GM21526 (cell line): Measurements from ENCODE around the gene HMGA1.
A peak's percentile ranks its signal among the peaks of the same experiment; 100 is the strongest.

Source experiments
- ATAC-seq: cut with Tn5 transposase; IDR thresholded peaks from one replicate; pipeline ENCODE4 v1.9.1; 2021; ENCODE audit warnings: moderate library complexity; ENCODE audit not compliant: unreplicated experiment, low FRiP score

Gene HMGA1

DNA sequence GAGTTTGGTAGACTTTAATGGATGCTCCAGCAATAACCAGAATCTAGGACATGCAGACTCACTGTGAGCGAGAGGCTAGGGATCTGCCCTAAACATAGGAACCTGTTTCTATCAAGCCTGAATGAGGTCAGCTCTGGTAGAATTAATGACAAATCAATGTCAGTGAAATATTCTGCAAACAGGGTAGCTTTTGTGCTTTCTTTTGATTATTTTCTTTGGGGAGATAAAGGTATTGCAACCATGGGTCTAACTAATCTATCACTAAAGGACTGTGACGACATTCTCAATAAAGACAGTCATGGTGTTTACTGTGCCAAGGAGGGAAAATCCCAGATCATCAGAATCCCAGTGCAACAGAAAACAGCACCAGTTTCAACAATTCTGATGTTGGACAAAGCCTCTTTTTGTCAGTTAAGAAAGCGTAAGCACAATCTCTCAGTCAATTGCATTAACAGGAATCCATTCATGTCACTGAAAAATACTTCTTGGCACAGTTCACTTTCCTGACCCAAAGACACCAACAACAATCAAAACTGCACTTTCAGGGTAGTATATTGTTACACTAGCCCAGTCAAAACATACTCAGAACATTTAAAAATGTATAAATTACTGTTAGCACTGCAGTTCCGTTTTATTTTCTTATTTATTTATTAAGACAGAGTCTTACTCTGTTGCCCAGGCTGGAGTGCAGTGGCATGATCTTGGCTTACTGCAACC lies 48.9 kb downstream of the HMGA1 start:
- no peak for ATAC-seq

DNA sequence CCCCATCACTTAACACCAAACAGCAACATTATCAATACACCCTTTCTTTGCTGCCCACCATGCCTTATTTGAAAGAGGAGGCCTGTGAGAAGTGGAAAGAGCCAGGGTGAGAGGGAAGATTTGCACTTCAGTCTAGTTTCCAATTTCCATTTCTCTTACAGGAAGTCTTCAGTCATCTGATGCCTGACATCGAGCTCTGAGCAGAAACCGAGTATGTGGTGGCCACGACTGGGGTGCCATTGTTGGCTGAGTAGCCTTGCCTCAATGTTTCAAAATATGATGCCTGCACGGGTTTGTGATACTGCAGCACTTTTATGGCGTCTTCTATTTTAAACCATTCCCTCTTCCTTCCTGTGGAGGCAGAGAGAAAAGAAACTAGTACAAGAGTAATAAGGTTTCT lies 51.9 kb downstream of the HMGA1 start:
- ATAC-seq, result no peak

DNA sequence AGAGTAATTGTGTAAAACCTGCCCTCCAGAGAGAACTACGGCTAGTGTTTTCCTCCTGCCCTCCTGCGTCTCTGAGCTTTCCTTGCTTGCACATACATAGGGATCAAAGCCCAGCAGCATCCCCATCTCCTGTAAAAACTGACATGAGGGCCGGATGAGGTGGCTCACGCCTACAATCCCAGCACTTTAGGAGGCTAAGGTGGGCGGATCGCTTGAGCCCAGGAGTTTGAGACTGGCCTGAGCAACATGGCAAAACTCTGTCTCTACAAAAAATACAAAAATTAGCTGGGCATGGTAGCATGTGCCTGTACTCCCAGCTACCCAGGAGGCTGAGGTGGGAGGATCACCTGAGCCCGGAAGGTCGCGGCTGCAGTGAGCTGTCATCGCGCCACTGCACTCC lies 52.5 kb downstream of the HMGA1 start:
- no peak for ATAC-seq

- ATAC-seq, result no peak
Measured at GRCh38 chr6:34292954-34293353, 56.3 kb downstream of the HMGA1 start.

DNA sequence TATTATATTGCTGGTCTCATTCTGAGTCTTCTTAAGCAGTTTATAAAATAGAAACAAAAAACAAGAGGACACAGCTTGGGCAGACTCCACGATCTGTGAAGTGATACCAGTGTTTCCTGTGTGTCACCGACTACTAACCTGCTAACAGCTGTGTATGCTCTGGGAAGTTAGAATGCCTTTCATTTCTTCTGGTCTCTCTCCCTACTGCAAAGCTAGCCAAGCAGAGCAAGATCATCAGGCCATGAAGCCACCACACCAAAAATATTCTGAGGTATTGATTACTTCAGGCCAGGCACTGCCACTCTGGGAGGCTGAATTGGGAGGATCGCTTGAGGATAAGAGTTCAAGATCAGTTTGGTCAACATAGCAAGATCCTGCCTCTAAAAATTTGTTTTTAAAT lies 59.0 kb downstream of the HMGA1 start:
- ATAC-seq, result peak; percentile 72
